ENCODE measurements around the gene CYTH2. TPM values are rescaled to one million over a fixed set of nuclear protein-coding genes. Genes with fewer than 3 reads are reported as not detected.

The CYTH2 gene
- total and polyA plus RNA-seq, 2 of the 8 experiments (the other 6 are each of a cell fraction or from before 2014, with no cell fraction given) = 43.7 to 71.4 TPM

DNA sequence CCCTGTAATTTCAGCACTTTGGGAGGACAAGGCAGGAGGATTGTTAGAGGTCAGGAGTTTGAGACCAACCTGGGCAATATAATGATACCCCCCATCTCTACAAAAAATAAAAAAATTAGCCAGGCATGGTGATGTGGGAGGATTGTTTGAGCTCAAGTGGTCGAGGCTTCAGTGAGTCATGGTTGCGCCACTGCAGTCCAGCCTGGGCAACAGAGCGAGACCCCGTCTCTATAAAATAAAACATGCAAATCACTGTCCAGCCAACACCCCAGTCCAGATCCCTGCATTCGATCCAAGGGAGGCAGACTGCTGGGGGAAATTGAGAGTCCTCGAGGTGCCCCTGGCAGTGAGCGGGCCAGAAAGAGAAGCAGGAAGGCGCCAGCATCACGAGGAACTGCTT is 7.0 kb downstream of the CYTH2 start:
- H4K5ac ChIP-seq (ENCODE audit: insufficient read length, low read depth, low read length) = no peak overlapping the region
- no peak for DNase-seq (ENCODE audit: low read depth in 1 of 2, low spot score in 2 of 2)
- no peak overlapping the region for H2AK5ac ChIP-seq (ENCODE audit: low read depth, low read length)
- no peak overlapping the region for H3K27ac ChIP-seq (ENCODE audit: low read depth, low read length)
- 96% methylated on average over 9 of the region's 9 CpGs; no CpG with 5 or more reads in 1 of the 2 experiments for WGBS, 2 experiments (ENCODE audit: extremely low coverage in 1 of 2, insufficient coverage in 1 of 2, insufficient read length in 1 of 2, insufficient replicate concordance in 2 of 2, low coverage in 1 of 2, low lambda C conversion rate in 2 of 2, missing lambda C conversion rate in 1 of 2)
- no peak overlapping the region for H3K56ac ChIP-seq (replicated peaks; ENCODE audit: insufficient read length, low read depth, low read length)
- no peak overlapping the region for H2BK120ac ChIP-seq (replicated peaks; ENCODE audit: low read depth, low read length)
- peaks cover 2% of the 10 kb centered on the region; the same call in 1 of the 2 replicates for H3K23me2 ChIP-seq (ENCODE audit: low read depth, low read length)
- no peak overlapping the region for H2BK15ac ChIP-seq (ENCODE audit: low read length)
- no peak overlapping the region for H3K4me3 ChIP-seq (ENCODE audit: extremely low read depth in 1 of 4, insufficient read depth in 2 of 4, low read depth in 3 of 4, low read length in 4 of 4)
- ChIA-PET POLR2A (ENCODE audit: partially characterized antibody) (interaction anchor here (0.5 to 11.4 kb wide), 4 partner anchors 16 to 272 kb away, joined by 3 to 176 read pairs (median 10); no protein-coding TSS in a partner anchor), CTCF (ENCODE audit: partially characterized antibody) (interaction anchor here (1.1 to 1.7 kb wide), 2 partner anchors 13 to 30 kb away, joined by 3 to 11 read pairs; partner anchors contain the start of gene GRWD1)
- peaks cover 34 to 77% (median 64%) of the 10 kb centered on the region in 4 experiments for H3K36me3 ChIP-seq (ENCODE audit: control insufficient read depth in 2 of 4, insufficient read depth in 4 of 4, low read length in 3 of 4)
- H4K20me1 ChIP-seq (replicated peaks in 1 of 2; ENCODE audit: control insufficient read depth in 1 of 2, insufficient read depth in 2 of 2, low read length in 2 of 2) = peaks cover 15% of the 10 kb centered on the region in 2 experiments
- no peak overlapping the region for H2BK12ac ChIP-seq (ENCODE audit: low read depth, low read length)
- H3K79me2 ChIP-seq (ENCODE audit: control insufficient read depth in 1 of 2, insufficient read depth in 2 of 2, low read length in 2 of 2) = no peaks in the 10 kb centered on the region
- no peak overlapping the region for H2BK20ac ChIP-seq (ENCODE audit: low read length)
- H3K23ac ChIP-seq (ENCODE audit: insufficient read length) = no peak overlapping the region
- no peak overlapping the region for H3K18ac ChIP-seq (ENCODE audit: extremely low read depth, low read length)
- no peak overlapping the region for H2BK5ac ChIP-seq (ENCODE audit: low read depth, low read length)
- no peaks in the 10 kb centered on the region for H3K9me3 ChIP-seq (ENCODE audit: insufficient read depth in 2 of 2, low read depth in 1 of 2, low read length in 1 of 2)
- no peak overlapping the region for H4K91ac ChIP-seq (replicated peaks; ENCODE audit: insufficient read length, low read length)
- H3K79me1 ChIP-seq (ENCODE audit: low read depth, low read length) = no peaks in the 10 kb centered on the region; the same call in 1 of the 2 replicates
- H3K14ac ChIP-seq (ENCODE audit: insufficient read length) = no peak overlapping the region
- H3K27me3 ChIP-seq (replicated peaks in 1 of 4; ENCODE audit: control insufficient read depth in 3 of 4, extremely low read depth in 1 of 4, insufficient read depth in 3 of 4, low read length in 3 of 4) = no peaks in the 10 kb centered on the region
- TF ChIP-seq SP1 (IDR thresholded peaks at IDR 0.05; ENCODE audit: low read depth, low read length) = no peak
- FAIRE-seq = no peak
- H4K8ac ChIP-seq (ENCODE audit: extremely low read depth, insufficient read depth, low read length) = no peak overlapping the region
- H2AFZ ChIP-seq (ENCODE audit: low read length) = no peak overlapping the region
- no peak overlapping the region for H3K4ac ChIP-seq (replicated peaks; ENCODE audit: insufficient read length, low read depth, low read length)
- H3K9ac ChIP-seq (replicated peaks in 1 of 4; ENCODE audit: extremely low read depth in 1 of 4, low read depth in 3 of 4, low read length in 3 of 4) = no peak overlapping the region
- H3K4me1 ChIP-seq (replicated peaks in 1 of 4; ENCODE audit: control insufficient read depth in 3 of 4, insufficient read depth in 4 of 4, low read length in 3 of 4) = 0 out of 7 replicates have a peak, but pooled peaks cover 0 to 3% (median 0%) of the 10 kb centered on the region in 4 experiments
- H3K4me2 ChIP-seq (ENCODE audit: insufficient read depth in 1 of 2, low read depth in 2 of 2, low read length in 2 of 2) = no peak overlapping the region
